GM12878 (cell line): ENCODE data around the gene ITSN1.

ENCODE experiments used
- CBX3 ChIP-seq: fragments of 200-600 bp; sonication (generic); IDR thresholded peaks from 2 replicates; pipeline ENCODE4 v1.6.1; 2016; ENCODE audit warnings: low read depth, borderline replicate concordance
- CTCF ChIP-seq, 3 experiments: IDR thresholded peaks in 2 of 3; conservative IDR thresholded peaks in 1 of 3; 2 replicates each; pipeline ENCODE4 v1.5.1; 2011; ENCODE audit warnings: low read depth in 3 of 3, low read length in 3 of 3, mild to moderate bottlenecking in 3 of 3, control low read depth in 2 of 3, moderate library complexity in 2 of 3, inconsistent platforms in 1 of 3, mixed read lengths in 1 of 3; ENCODE audit not compliant: control insufficient read depth in 2 of 3, insufficient read depth in 1 of 3; ENCODE audit errors: extremely low read depth in 1 of 3
- SIN3A ChIP-seq: IDR thresholded peaks from 2 replicates; pipeline ENCODE4 v1.6.1; 2012; ENCODE audit warnings: low read depth, low read length, improper control_type of control experiment

- no peak for TF ChIP-seq CBX3
- no peak for TF ChIP-seq SIN3A
- TF ChIP-seq CTCF (IDR thresholded peaks at IDR 0.05 in 2 of 3, conservative IDR thresholded peaks at IDR 0.05 in 1 of 3; ENCODE audit: control insufficient read depth in 2 of 3, extremely low read depth in 1 of 3, insufficient read depth in 1 of 3, low read depth in 3 of 3, low read length in 3 of 3), result no peak
Observed at GRCh38 chr21:33660406-33660805, 18.1 kb downstream of the ITSN1 start.
